GM10266 (cell line): ENCODE results near the gene MPST.
A peak's percentile ranks its signal among the peaks of the same experiment; 100 is the strongest.
"Not testable (repeated sequence)": the region's sequence is repeated elsewhere in the genome, so short reads cannot be mapped to it uniquely, and the experiment has no call there.

Experiments used
- DNase-seq: peaks from one replicate; pipeline ENCODE4 v3.0.0; 2012; ENCODE audit errors: extremely low spot score
- TF ChIP-seq, protein P1 (sequence below): IDR thresholded peaks from 2 replicates; pipeline ENCODE4 v1.5.1; 2012; ENCODE audit warnings: mild to moderate bottlenecking, low read depth; ENCODE audit not compliant: control insufficient read depth, insufficient read depth; ENCODE audit errors: missing control alignments

Gene MPST

DNA sequence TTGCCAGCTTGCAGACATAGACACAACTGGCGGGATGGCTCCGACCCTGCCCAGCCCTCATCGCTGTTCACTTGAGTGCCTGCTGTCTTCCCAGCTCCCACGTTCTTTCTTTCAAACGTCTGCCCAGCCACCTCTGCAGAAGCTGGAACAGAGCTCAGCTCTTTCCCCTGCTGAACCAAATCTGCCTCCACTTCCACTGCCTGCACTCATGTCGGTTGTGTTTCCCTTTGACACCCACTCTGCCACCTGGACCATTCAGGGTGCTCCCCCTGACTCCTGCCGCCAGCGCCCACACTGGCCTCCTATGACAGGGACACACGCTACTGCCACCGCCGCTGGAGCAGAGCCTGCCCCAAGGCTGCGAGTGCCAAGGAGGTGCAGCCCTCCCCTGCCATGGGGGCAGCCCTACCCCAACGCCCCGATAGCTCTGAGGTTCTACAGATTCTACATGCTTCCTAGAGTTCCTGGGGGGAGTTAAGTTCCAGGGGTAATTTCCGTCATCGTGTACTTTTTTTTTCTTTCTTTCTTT lies 38.2 kb upstream of the MPST start:
- TF ChIP-seq, protein P1, sequence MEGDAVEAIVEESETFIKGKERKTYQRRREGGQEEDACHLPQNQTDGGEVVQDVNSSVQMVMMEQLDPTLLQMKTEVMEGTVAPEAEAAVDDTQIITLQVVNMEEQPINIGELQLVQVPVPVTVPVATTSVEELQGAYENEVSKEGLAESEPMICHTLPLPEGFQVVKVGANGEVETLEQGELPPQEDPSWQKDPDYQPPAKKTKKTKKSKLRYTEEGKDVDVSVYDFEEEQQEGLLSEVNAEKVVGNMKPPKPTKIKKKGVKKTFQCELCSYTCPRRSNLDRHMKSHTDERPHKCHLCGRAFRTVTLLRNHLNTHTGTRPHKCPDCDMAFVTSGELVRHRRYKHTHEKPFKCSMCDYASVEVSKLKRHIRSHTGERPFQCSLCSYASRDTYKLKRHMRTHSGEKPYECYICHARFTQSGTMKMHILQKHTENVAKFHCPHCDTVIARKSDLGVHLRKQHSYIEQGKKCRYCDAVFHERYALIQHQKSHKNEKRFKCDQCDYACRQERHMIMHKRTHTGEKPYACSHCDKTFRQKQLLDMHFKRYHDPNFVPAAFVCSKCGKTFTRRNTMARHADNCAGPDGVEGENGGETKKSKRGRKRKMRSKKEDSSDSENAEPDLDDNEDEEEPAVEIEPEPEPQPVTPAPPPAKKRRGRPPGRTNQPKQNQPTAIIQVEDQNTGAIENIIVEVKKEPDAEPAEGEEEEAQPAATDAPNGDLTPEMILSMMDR, result no peak
- no peak for DNase-seq

DNA sequence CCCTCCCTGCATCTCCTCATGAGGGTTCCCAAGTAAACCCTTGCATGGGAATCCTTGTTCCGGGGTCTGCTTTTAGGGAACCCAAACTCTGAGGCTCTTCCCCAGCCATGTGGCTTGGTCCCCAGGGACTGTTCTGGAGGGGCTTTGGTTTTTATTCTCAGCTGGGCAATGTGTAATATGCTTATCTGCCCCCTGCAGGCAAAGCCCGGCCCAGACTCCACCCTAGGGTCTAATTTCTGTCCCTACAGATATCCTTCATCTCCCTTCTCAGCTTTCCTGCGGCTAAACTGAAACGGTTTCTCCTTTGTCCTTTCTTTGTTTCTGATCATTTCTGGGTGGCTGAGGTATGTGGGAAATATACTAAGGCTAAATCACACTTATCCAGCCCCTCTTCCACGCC lies 37.4 kb upstream of the MPST start:
- TF ChIP-seq, protein P1, result no peak
- DNase-seq, result no peak

DNA sequence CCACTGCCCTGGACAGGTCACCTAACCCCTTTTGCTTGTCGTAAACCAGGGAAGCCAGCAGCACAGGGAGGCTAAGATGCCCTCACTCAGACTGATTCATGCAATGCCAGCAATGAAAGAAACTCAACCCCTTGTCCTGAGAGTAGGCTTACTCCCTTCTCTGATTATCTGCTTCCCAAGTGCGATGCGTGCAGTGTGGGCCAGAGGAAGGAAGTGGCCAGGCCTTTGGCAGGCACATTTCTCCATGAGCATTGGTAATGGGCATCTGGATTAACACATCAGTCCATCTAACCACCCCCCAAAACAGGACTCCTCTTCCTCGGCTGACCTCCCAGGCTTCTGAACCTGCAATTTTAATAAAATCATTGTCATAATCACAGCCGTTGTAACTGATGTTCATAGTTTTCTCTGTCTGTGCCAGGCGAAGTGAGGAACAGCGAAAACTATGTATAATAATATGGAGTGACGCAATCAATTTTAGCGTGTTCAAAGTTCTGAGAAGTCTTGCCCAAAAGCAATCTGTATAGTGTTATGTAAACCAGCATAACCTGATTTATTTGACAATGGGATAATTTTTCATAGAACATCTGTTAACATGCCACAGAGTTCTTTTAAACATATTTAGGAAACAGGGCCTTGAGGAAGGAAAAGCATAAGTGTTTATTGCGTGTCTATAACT lies 34.2 kb upstream of the MPST start:
- TF ChIP-seq, protein P1, result no peak
- no peak for DNase-seq

DNA sequence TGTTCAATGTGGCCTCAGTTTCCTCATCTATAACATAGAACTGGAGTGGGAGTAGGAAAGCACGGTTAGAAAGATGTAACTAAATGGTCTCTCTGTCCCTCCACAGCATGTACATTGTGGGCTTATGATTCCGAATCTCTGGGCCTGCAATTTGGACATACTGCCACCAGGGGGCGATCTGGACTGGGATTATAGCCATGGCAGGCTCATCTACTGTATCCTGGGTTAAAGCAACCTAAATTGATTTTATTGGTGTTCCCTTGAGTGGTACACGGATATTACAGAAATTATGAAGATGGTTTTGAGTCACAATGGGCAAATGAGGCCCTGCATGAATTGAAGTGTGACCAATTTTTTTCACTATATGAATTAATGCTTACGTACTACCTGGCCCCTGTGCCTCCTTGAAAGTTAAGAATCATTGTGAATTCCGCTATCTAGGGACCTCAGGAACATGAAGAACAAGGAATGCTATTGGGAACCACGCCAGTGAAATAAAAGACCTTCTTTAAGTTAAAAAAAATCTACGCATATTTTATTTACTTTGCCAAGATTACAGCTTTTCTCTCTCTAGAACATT lies 33.2 kb upstream of the MPST start:
- TF ChIP-seq, protein P1, result peak; percentile 51
- no peak for DNase-seq

DNA sequence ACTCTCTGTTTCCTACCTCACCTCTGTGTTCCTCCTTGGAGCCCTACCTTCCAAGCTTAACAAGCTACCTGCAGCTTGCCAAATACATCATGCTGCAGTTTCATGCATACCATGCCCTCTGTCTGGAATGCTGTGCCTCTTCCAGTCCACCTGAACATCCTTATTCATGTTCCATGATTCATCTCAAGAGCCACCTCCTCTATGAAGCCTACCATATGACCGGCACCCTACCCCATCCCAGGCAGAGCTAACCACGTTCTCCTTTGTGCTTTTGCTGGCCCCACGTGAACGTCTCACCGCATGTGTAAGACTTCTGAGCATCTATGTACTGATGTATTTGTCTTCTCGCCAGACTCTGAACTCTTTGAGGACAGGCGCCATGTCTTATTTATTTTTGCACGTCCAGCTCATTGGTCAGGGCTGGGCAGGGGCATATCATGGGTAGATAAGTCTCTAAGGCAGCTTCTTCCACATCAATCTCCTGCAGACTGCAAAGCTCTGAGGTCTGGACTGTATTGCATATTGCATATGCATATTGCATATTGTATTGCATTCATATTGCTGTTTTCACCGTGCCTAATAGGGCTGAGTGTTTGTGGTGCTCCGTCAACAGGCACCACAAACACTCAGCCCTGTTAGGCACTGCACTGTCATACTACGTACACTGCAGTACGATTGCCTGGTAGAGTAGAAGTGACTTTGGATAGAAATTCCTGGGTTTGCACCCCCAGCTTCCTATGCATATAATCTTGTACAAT lies 31.3 kb upstream of the MPST start:
- no peak for DNase-seq
- TF ChIP-seq, protein P1, result no peak

DNA sequence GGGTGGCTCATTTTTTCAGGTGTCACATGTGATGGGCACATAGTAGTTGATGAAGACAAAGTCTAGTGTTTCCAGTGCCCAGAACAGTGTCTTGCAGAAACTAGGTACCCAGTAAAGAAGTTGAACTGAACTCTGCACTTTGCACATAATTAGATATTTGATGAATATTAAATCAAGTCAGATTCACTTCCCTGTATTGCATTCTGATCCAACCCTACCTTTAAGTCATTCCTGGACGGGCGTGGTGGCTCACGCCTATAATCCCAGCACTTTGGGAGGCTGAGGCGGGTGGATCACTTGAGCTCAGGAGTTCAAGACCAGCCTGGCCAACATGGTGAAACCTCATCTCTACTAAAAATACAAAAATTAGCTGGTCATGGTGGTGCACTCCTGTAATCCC lies 30.5 kb upstream of the MPST start:
- not testable (repeated sequence) for DNase-seq

DNA sequence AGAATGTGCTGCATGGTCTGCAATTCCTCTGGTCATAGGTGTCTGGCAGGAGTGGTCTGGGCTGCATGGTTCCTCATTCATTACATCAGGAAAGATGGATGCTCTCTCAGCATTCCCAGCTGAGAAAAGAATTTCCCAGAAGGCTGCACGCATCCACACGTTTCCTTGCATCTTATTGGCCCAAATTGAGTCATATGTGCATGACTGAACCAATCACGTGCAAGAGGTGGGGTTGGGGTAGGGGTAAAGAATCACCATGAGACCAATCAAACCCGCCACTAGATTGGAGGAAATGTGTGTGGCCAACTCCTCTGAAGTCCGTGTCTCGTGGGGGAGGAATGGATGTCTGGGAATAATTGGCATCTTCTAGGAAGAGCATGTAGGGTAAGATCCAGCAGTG lies 29.1 kb upstream of the MPST start:
- no peak for DNase-seq
- TF ChIP-seq, protein P1, result no peak
